Adrenal gland (tissue), 12 donors: ENCODE results near the gene AGAP1. TPM values are rescaled to one million over a fixed set of nuclear protein-coding genes. Genes with fewer than 3 reads are reported as not detected.

Source experiments
- DNase-seq, 7 donors: peaks; one replicate each; pipeline ENCODE4 v3.0.0-alpha.2; 2019 to 2020
- H3K27ac ChIP-seq, 5 donors: fragments of 200-600 bp; sonication (generic) in 4 of 5; 1 replicate in 3 of 5; 2 replicates in 2 of 5; pipeline versions ENCODE4 v1.5.1 to v1.8.0; 2016 to 2020; ENCODE audit warnings: mild to moderate bottlenecking in 1 of 5
- H3K27me3 ChIP-seq: fragments of 200-600 bp; 2 replicates; pipeline ENCODE4 v1.8.0; 2021
- H3K36me3 ChIP-seq, 2 donors: fragments of 200-600 bp; replicated peaks in 1 of 2; 1 replicate in 1 of 2; 2 replicates in 1 of 2; pipeline versions ENCODE4 v1.5.1 to v1.8.0; 2018 to 2022
- H3K4me1 ChIP-seq, 2 donors: fragments of 200-600 bp; replicated peaks in 1 of 2; 1 replicate in 1 of 2; 2 replicates in 1 of 2; pipeline versions ENCODE4 v1.5.1 to v1.8.0; 2018 to 2021
- H3K4me3 ChIP-seq, 4 donors: fragments of 200-600 bp; sonication (generic) in 3 of 4; one replicate each; pipeline ENCODE4 v1.5.1; 2016 to 2018
- H3K9me3 ChIP-seq, 3 donors: fragments of 200-600 bp; sonication (generic) in 1 of 3; replicated peaks in 1 of 3; 1 replicate in 2 of 3; 2 replicates in 1 of 3; pipeline versions ENCODE4 v1.5.1 to v1.8.0; 2016 to 2021
- POLR2A ChIP-seq, 2 donors: fragments of 450-650 bp; IDR thresholded peaks; one replicate each; pipeline ENCODE4 v1.6.1; 2017; ENCODE audit warnings: antibody characterized with exemption in 2 of 2, mild to moderate bottlenecking in 2 of 2, moderate library complexity in 1 of 2
- WGBS, 4 donors: extraction: QIAGEN DNeasy Blood & Tissue Kit in 2 of 4; methylation state at CpG; one replicate each; pipeline versions ENCODE4 v1.1.5 to v1.1.7; 2013 to 2017; 5-methylcytosine and 5-hydroxymethylcytosine counted together
- intact Hi-C, 2 donors: fragments of 100-400 bp; cut with DNase I; formaldehyde crosslinking; loops; one replicate each; pipeline versions ENCODE4 v1.14.1 to v1.15.0; 2022 to 2023
- polyA plus RNA-seq, 3 donors: library from polyadenylated mRNA; stranded (reverse); fragments of 200-250 nt in 2 of 3; fragments of 350-450 nt in 1 of 3; fragmentation: Illumina TruSeq in 1 of 3; extraction: RNeasy Lipid Tissue Mini Kit (QIAGEN cat#74804) in 1 of 3; gene quantifications; one replicate each; pipeline ENCODE4 v1.2.3, GENCODE V29; 2013 to 2014
- total RNA-seq, 9 donors: library from RNA; depleted of rRNA in 4 of 9; stranded (reverse); fragments of >200 nt in 4 of 9; fragments of 120-200 nt in 1 of 9; fragmentation: NEBNext Ultra II Directional in 1 of 9; extraction: Animal tissue kit (Norgen Biotek cat#: 25700) in 1 of 9; gene quantifications; one replicate each; pipeline versions ENCODE4 v1.1.0 to v1.2.4, GENCODE V29; 2013 to 2023
- TF ChIP-seq, protein P1 (sequence below), 6 experiments: fragments of 450-650 bp in 4 of 6; fragments of 200-600 bp in 2 of 6; sonication (generic) in 1 of 6; IDR thresholded peaks; 1 replicate in 5 of 6; 2 replicates in 1 of 6; pipeline versions ENCODE4 v1.5.1 to v1.8.0; 2016 to 2021; ENCODE audit warnings: antibody characterized with exemption in 6 of 6, mild to moderate bottlenecking in 2 of 6, moderate library complexity in 1 of 6
- donor health status: healthy with polysubstance abuse.
- donor health status: Bipolar disorder and iron deficiency.
- donor health status: DM: yes; HTN: yes; CAD: no.
- donor health status: DM: no; HTN: no; CAD: no.
- donor health status: DM: no; HTN: no; CAD: no.
- donor health status: DM: yes; HTN: yes; CAD: no.

Gene AGAP1
- total and polyA plus RNA-seq, 12 donors, result 5.3 to 29.6 (median 17.7) TPM

- no peak for DNase-seq
- H3K27me3 ChIP-seq, result no peaks in the 10 kb centered on the region
- intact Hi-C loops, result no loop called here
- no peak for TF ChIP-seq POLR2A (IDR thresholded peaks at IDR 0.05)
- TF ChIP-seq, protein P1, sequence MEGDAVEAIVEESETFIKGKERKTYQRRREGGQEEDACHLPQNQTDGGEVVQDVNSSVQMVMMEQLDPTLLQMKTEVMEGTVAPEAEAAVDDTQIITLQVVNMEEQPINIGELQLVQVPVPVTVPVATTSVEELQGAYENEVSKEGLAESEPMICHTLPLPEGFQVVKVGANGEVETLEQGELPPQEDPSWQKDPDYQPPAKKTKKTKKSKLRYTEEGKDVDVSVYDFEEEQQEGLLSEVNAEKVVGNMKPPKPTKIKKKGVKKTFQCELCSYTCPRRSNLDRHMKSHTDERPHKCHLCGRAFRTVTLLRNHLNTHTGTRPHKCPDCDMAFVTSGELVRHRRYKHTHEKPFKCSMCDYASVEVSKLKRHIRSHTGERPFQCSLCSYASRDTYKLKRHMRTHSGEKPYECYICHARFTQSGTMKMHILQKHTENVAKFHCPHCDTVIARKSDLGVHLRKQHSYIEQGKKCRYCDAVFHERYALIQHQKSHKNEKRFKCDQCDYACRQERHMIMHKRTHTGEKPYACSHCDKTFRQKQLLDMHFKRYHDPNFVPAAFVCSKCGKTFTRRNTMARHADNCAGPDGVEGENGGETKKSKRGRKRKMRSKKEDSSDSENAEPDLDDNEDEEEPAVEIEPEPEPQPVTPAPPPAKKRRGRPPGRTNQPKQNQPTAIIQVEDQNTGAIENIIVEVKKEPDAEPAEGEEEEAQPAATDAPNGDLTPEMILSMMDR (IDR thresholded peaks at IDR 0.05), result no peak
- H3K4me3 ChIP-seq, result no peak overlapping the region
- no peaks in the 10 kb centered on the region for H3K36me3 ChIP-seq
- no peak overlapping the region for H3K27ac ChIP-seq
- H3K9me3 ChIP-seq, result no peaks in the 10 kb centered on the region
- H3K4me1 ChIP-seq, result no peaks in the 10 kb centered on the region
- WGBS, 4 donors, result 93 to 95% (median 93%) methylated on average over 10 of the region's 10 CpGs
Measured at GRCh38 chr2:235808366-235808765, 314.5 kb downstream of the AGAP1 start.

GRCh38 chr2:235810252-235810651 is 316.4 kb downstream of the AGAP1 start:
- intact Hi-C loops, result no loop called here
- WGBS, 4 donors, result 84 to 87% (median 87%) methylated on average over 10 of the region's 10 CpGs
- H3K36me3 ChIP-seq, result no peaks in the 10 kb centered on the region

GRCh38 chr2:235810846-235811245 is 317.0 kb downstream of the AGAP1 start:
- Histone ChIP-seq H3K27me3 (no peaks in the 10 kb centered on the region), H3K4me3 (no peak overlapping the region), H3K27ac (no peak overlapping the region), H3K36me3 (no peaks in the 10 kb centered on the region), H3K9me3 (no peaks in the 10 kb centered on the region), H3K4me1 (no peaks in the 10 kb centered on the region)
- no peak for DNase-seq
- TF ChIP-seq POLR2A (IDR thresholded peaks at IDR 0.05), result no peak
- TF ChIP-seq, protein P1 (IDR thresholded peaks at IDR 0.05), result no peak
- intact Hi-C loops, result no loop called here
- WGBS, 4 donors, result 93 to 96% (median 94%) methylated on average over 10 of the region's 10 CpGs

More at GRCh38 chr2:235810252-235810651, 316.4 kb downstream of the AGAP1 start:
- no peak overlapping the region for H3K27ac ChIP-seq
- no peaks in the 10 kb centered on the region for H3K27me3 ChIP-seq
- no peak for DNase-seq
- no peak for TF ChIP-seq POLR2A (IDR thresholded peaks at IDR 0.05)
- H3K4me3 ChIP-seq, result no peak overlapping the region
- H3K9me3 ChIP-seq, result no peaks in the 10 kb centered on the region
- no peaks in the 10 kb centered on the region for H3K4me1 ChIP-seq

- Histone ChIP-seq H3K27me3 (no peaks in the 10 kb centered on the region), H3K27ac (no peak overlapping the region), H3K4me3 (no peak overlapping the region), H3K9me3 (no peaks in the 10 kb centered on the region), H3K4me1 (no peaks in the 10 kb centered on the region), H3K36me3 (no peaks in the 10 kb centered on the region)
- DNase-seq, result no peak
- no peak for TF ChIP-seq POLR2A (IDR thresholded peaks at IDR 0.05)
- TF ChIP-seq, protein P1 (IDR thresholded peaks at IDR 0.05), result no peak
- 94 to 97% (median 96%) methylated on average over 20 of the region's 20 CpGs for WGBS, 4 donors
- intact Hi-C loops, result no loop called here
Measured at GRCh38 chr2:235811446-235812184, 317.8 kb downstream of the AGAP1 start.

- no peak overlapping the region for H3K27ac ChIP-seq
- no peaks in the 10 kb centered on the region for H3K36me3 ChIP-seq
- no peaks in the 10 kb centered on the region for H3K4me1 ChIP-seq
- no peaks in the 10 kb centered on the region for H3K27me3 ChIP-seq
- no peak for DNase-seq
- no peaks in the 10 kb centered on the region for H3K9me3 ChIP-seq
- intact Hi-C loops, result no loop called here
- H3K4me3 ChIP-seq, result no peak overlapping the region
- TF ChIP-seq, protein P1 (IDR thresholded peaks at IDR 0.05), result no peak
- no peak for TF ChIP-seq POLR2A (IDR thresholded peaks at IDR 0.05)
- WGBS, 4 donors, result 90 to 96% (median 91%) methylated on average over 18 of the region's 18 CpGs
Measured at GRCh38 chr2:235812185-235812665, 318.4 kb downstream of the AGAP1 start.
